ENCODE data around the gene GHRH. TPM values are rescaled to one million over a fixed set of nuclear protein-coding genes. Genes with fewer than 3 reads are reported as not detected.

GHRH gene
- total RNA-seq, 1 donor from 2014 or later = not detected

- H3K36me3 Mint-ChIP-seq (ENCODE audit: low read depth, unreplicated experiment) = peaks cover 66% of the 10 kb centered on the region
Measured at GRCh38 chr20:37228082-37228481, 33.5 kb downstream of the GHRH start.

GRCh38 chr20:37226889-37227288, 34.7 kb downstream of the GHRH start:
- no peak for DNase-seq (ENCODE audit: low spot score)
- TF ChIP-seq, protein P1, sequence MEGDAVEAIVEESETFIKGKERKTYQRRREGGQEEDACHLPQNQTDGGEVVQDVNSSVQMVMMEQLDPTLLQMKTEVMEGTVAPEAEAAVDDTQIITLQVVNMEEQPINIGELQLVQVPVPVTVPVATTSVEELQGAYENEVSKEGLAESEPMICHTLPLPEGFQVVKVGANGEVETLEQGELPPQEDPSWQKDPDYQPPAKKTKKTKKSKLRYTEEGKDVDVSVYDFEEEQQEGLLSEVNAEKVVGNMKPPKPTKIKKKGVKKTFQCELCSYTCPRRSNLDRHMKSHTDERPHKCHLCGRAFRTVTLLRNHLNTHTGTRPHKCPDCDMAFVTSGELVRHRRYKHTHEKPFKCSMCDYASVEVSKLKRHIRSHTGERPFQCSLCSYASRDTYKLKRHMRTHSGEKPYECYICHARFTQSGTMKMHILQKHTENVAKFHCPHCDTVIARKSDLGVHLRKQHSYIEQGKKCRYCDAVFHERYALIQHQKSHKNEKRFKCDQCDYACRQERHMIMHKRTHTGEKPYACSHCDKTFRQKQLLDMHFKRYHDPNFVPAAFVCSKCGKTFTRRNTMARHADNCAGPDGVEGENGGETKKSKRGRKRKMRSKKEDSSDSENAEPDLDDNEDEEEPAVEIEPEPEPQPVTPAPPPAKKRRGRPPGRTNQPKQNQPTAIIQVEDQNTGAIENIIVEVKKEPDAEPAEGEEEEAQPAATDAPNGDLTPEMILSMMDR (IDR thresholded peaks at IDR 0.05; ENCODE audit: unreplicated experiment) = no peak
- peaks cover 4% of the 10 kb centered on the region for H3K27me3 Mint-ChIP-seq (ENCODE audit: unreplicated experiment)
- H3K9me3 Mint-ChIP-seq (ENCODE audit: unreplicated experiment) = no peaks in the 10 kb centered on the region
- no peak overlapping the region for H3K4me3 Mint-ChIP-seq (ENCODE audit: unreplicated experiment)
- no peak overlapping the region for H3K27ac Mint-ChIP-seq (ENCODE audit: unreplicated experiment)
- peaks cover 60% of the 10 kb centered on the region for H3K36me3 Mint-ChIP-seq (ENCODE audit: low read depth, unreplicated experiment)
- H3K4me1 Mint-ChIP-seq (ENCODE audit: unreplicated experiment) = no peaks in the 10 kb centered on the region

More at GRCh38 chr20:37228082-37228481, 33.5 kb downstream of the GHRH start:
- Mint-ChIP-seq H3K4me3 (ENCODE audit: unreplicated experiment) (no peak overlapping the region), H3K9me3 (ENCODE audit: unreplicated experiment) (no peaks in the 10 kb centered on the region), H3K4me1 (ENCODE audit: unreplicated experiment) (no peaks in the 10 kb centered on the region), H3K27me3 (ENCODE audit: unreplicated experiment) (peaks cover 4% of the 10 kb centered on the region), H3K27ac (ENCODE audit: unreplicated experiment) (no peak overlapping the region)
- TF ChIP-seq, protein P1 (IDR thresholded peaks at IDR 0.05; ENCODE audit: unreplicated experiment) = no peak
- no peak for DNase-seq (ENCODE audit: low spot score)

DNA sequence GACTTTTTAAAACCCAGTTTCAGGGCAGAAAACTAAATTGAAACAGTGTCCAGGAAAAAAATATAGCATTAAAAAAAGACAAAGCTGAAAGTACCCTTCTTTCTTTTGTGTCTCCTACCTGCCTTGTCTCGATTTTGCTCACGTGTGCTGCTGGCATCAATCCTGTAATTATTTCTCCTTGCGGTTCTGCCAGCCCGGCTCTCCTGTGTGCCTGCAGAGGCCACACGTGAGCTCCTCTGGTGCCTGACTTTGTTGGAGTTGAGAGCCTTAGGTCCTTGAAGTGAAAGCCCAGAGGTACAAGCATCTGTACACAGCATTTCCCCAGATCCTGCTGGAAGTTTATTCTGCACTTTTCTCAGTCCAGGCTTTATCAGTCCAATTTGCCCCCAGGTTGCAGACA, 36.5 kb downstream of the GHRH start:
- Mint-ChIP-seq H3K4me3 (ENCODE audit: unreplicated experiment) (no peak overlapping the region), H3K9me3 (ENCODE audit: unreplicated experiment) (no peaks in the 10 kb centered on the region), H3K27ac (ENCODE audit: unreplicated experiment) (no peak overlapping the region), H3K4me1 (ENCODE audit: unreplicated experiment) (no peaks in the 10 kb centered on the region), H3K36me3 (ENCODE audit: low read depth, unreplicated experiment) (peaks cover 51% of the 10 kb centered on the region), H3K27me3 (ENCODE audit: unreplicated experiment) (no peaks in the 10 kb centered on the region)
- TF ChIP-seq, protein P1 (IDR thresholded peaks at IDR 0.05; ENCODE audit: unreplicated experiment) = no peak
- DNase-seq (ENCODE audit: low spot score) = no peak

DNA sequence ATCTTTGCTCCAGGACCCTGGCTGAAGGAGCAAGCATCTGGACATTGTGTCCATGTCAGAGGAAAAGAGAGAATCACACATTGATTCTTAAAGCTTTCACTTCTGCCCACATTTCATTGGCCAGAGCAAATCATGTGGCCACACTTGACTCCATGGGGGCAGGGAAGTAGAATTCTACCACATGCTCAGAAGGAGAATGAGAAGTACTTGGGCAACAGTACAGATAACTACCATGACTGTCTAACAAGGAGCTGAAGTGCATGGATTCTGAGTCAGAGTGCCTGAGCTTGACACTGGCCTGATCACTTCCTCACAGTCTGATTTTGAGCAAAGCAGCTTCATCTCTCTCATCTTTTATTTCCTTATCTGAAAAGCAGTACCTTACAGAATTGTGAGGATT, 38.6 kb downstream of the GHRH start:
- Mint-ChIP-seq H3K4me3 (ENCODE audit: unreplicated experiment) (no peak overlapping the region), H3K27ac (ENCODE audit: unreplicated experiment) (no peak overlapping the region), H3K9me3 (ENCODE audit: unreplicated experiment) (no peaks in the 10 kb centered on the region), H3K4me1 (ENCODE audit: unreplicated experiment) (no peaks in the 10 kb centered on the region), H3K27me3 (ENCODE audit: unreplicated experiment) (no peaks in the 10 kb centered on the region), H3K36me3 (ENCODE audit: low read depth, unreplicated experiment) (peaks cover 38% of the 10 kb centered on the region)
- no peak for DNase-seq (ENCODE audit: low spot score)
- TF ChIP-seq, protein P1 (IDR thresholded peaks at IDR 0.05; ENCODE audit: unreplicated experiment) = no peak

- H3K27me3 Mint-ChIP-seq (ENCODE audit: unreplicated experiment) = no peaks in the 10 kb centered on the region
- no peak overlapping the region for H3K27ac Mint-ChIP-seq (ENCODE audit: unreplicated experiment)
- no peaks in the 10 kb centered on the region for H3K9me3 Mint-ChIP-seq (ENCODE audit: unreplicated experiment)
- TF ChIP-seq, protein P1 (IDR thresholded peaks at IDR 0.05; ENCODE audit: unreplicated experiment) = no peak
- peaks cover 31% of the 10 kb centered on the region for H3K36me3 Mint-ChIP-seq (ENCODE audit: low read depth, unreplicated experiment)
- H3K4me1 Mint-ChIP-seq (ENCODE audit: unreplicated experiment) = no peaks in the 10 kb centered on the region
- no peak overlapping the region for H3K4me3 Mint-ChIP-seq (ENCODE audit: unreplicated experiment)
- no peak for DNase-seq (ENCODE audit: low spot score)
Measured at GRCh38 chr20:37222086-37222485, 39.5 kb downstream of the GHRH start.

Measured in endothelial cell (in vitro differentiated cells).